SU-DHL-6 (cell line): Measurements from ENCODE around the gene MUC20.
"Not testable (repeated sequence)": the region's sequence is repeated elsewhere in the genome, so short reads cannot be mapped to it uniquely, and the experiment has no call there.

Source experiments
- CTCF ChIP-seq: fragments of 200-600 bp; sonication (generic); IDR thresholded peaks from one replicate; pipeline ENCODE4 v1.5.1; 2017; ENCODE audit warnings: antibody characterized with exemption, mild to moderate bottlenecking, low read length, moderate library complexity; ENCODE audit not compliant: insufficient read depth, poor library complexity, severe bottlenecking
- EZH2phosphoT487 ChIP-seq: fragments of 200-600 bp; sonication (generic), shearing (Covaris generic); conservative IDR thresholded peaks from 2 replicates; pipeline ENCODE4 v1.6.1; 2018; ENCODE audit warnings: mild to moderate bottlenecking, antibody characterized with exemption, low read length, moderate library complexity, mixed read lengths

- not testable (repeated sequence) for TF ChIP-seq CTCF, EZH2phosphoT487
These were observed 49.5 kb upstream of the MUC20 start for GRCh38 chr3:195671283-195671682.
